Measurements from ENCODE around the gene FDCSP. TPM values are rescaled to one million over a fixed set of nuclear protein-coding genes. Genes with fewer than 3 reads are reported as not detected.
"Not testable (repeated sequence)": the region's sequence is repeated elsewhere in the genome, so short reads cannot be mapped to it uniquely, and the experiment has no call there.

Gene FDCSP
- total RNA-seq, 3 donors from 2014 or later (not counting 1 experiment from before 2014, with no cell fraction given), result not detected

DNA sequence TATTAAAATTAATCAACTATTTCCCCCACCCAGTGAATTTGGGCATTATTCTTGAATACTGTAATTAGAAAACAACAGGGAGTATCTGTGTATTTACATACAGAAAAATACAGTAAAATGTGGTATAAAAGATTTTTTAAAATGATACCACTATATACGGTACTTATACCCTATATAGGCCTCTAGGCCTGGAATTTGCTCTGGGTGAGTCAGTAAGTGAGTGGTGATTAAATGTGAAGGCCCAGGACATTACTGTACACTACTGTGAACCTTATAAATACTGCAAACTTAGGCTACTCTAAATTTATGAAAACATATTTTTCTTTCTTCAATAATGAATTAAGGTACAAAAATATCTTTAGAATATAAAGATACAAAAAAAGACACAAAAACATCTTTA, 10.2 kb downstream of the FDCSP start:
- no peaks in the 10 kb centered on the region for H3K4me1 Mint-ChIP-seq
- Histone ChIP-seq H3K9me3 (ENCODE audit: control insufficient read depth, insufficient read depth, low read length) (no peaks in the 10 kb centered on the region), H3K4me3 (ENCODE audit: low read length) (no peak overlapping the region), H3K4me1 (ENCODE audit: control insufficient read depth, insufficient read depth, low read length) (no peaks in the 10 kb centered on the region), H3K27me3 (ENCODE audit: control insufficient read depth, insufficient read depth, low read length) (no peaks in the 10 kb centered on the region), H3K27ac (ENCODE audit: low read length) (no peak overlapping the region), H3K36me3 (ENCODE audit: control insufficient read depth, insufficient read depth, low read length) (no peaks in the 10 kb centered on the region)
- no peak overlapping the region for H3K4me3 Mint-ChIP-seq
- intact Hi-C loops (cut with micrococcal nuclease), result no loop called here
- no peaks in the 10 kb centered on the region for H3K36me3 Mint-ChIP-seq
- no peaks in the 10 kb centered on the region for H3K27me3 Mint-ChIP-seq (ENCODE audit: low read depth in 2 of 2)
- DNase-seq (no peak), ATAC-seq (no peak)
- no peak overlapping the region for H3K27ac Mint-ChIP-seq
- peaks cover 2 to 6% of the 10 kb centered on the region in 2 donors for H3K9me3 Mint-ChIP-seq
- TF ChIP-seq, protein P1, sequence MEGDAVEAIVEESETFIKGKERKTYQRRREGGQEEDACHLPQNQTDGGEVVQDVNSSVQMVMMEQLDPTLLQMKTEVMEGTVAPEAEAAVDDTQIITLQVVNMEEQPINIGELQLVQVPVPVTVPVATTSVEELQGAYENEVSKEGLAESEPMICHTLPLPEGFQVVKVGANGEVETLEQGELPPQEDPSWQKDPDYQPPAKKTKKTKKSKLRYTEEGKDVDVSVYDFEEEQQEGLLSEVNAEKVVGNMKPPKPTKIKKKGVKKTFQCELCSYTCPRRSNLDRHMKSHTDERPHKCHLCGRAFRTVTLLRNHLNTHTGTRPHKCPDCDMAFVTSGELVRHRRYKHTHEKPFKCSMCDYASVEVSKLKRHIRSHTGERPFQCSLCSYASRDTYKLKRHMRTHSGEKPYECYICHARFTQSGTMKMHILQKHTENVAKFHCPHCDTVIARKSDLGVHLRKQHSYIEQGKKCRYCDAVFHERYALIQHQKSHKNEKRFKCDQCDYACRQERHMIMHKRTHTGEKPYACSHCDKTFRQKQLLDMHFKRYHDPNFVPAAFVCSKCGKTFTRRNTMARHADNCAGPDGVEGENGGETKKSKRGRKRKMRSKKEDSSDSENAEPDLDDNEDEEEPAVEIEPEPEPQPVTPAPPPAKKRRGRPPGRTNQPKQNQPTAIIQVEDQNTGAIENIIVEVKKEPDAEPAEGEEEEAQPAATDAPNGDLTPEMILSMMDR (IDR thresholded peaks at IDR 0.05), result no peak
- no CpG with 5 or more reads among the region's 1 CpG for WGBS (ENCODE audit: insufficient coverage)

DNA sequence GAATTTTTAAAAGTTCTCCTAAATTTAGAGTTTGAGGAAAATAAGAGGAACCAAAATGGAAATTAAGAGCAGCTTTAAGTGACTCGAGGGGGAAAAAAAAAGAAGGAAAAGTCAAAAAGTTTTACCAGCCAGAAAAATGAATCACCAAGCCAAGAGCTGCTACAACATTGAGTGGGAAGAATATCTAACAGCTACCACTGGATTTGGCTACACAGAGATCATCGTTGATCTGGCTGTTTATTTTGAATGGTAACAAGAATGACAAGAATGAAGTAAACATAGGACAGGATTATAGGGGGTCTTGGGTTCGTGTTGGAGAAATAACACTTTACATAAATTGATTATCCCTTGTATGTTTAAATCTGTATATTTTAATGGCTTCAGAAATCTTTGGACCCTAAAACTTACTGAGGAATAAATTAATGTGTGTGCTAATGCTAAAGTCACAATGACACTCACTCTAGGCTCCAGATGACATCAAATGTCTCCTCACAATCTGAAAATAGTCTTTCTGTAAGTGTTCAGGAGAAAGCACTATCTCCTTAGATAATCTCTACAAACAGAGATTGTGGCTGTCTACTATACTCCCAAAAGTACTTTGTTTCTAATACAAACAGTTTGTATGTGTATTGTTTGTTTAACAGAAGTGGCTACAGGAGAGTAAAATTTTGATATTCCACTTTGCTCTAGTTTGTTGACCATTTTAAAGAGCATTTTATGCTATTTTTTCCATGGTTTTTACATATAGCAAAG, 13.4 kb downstream of the FDCSP start:
- H3K27ac ChIP-seq (ENCODE audit: low read length), result no peak overlapping the region
- ATAC-seq (no peak), DNase-seq (no peak)
- H3K4me1 Mint-ChIP-seq, result no peaks in the 10 kb centered on the region
- no peak overlapping the region for H3K27ac Mint-ChIP-seq
- no peaks in the 10 kb centered on the region for H3K27me3 ChIP-seq (ENCODE audit: control insufficient read depth, insufficient read depth, low read length)
- no peak overlapping the region for H3K4me3 ChIP-seq (ENCODE audit: low read length)
- H3K36me3 ChIP-seq (ENCODE audit: control insufficient read depth, insufficient read depth, low read length), result no peaks in the 10 kb centered on the region
- H3K4me1 ChIP-seq (ENCODE audit: control insufficient read depth, insufficient read depth, low read length), result no peaks in the 10 kb centered on the region
- TF ChIP-seq, protein P1 (IDR thresholded peaks at IDR 0.05), result no peak
- 44% methylated on average over 2 of the region's 3 CpGs for WGBS (ENCODE audit: insufficient coverage)
- peaks cover 2 to 6% of the 10 kb centered on the region in 2 donors for H3K9me3 Mint-ChIP-seq
- H3K9me3 ChIP-seq (ENCODE audit: control insufficient read depth, insufficient read depth, low read length), result no peaks in the 10 kb centered on the region
- intact Hi-C loops (cut with micrococcal nuclease), result no loop called here
- H3K36me3 Mint-ChIP-seq, result no peaks in the 10 kb centered on the region
- no peak overlapping the region for H3K4me3 Mint-ChIP-seq
- no peaks in the 10 kb centered on the region for H3K27me3 Mint-ChIP-seq (ENCODE audit: low read depth in 2 of 2)

DNA sequence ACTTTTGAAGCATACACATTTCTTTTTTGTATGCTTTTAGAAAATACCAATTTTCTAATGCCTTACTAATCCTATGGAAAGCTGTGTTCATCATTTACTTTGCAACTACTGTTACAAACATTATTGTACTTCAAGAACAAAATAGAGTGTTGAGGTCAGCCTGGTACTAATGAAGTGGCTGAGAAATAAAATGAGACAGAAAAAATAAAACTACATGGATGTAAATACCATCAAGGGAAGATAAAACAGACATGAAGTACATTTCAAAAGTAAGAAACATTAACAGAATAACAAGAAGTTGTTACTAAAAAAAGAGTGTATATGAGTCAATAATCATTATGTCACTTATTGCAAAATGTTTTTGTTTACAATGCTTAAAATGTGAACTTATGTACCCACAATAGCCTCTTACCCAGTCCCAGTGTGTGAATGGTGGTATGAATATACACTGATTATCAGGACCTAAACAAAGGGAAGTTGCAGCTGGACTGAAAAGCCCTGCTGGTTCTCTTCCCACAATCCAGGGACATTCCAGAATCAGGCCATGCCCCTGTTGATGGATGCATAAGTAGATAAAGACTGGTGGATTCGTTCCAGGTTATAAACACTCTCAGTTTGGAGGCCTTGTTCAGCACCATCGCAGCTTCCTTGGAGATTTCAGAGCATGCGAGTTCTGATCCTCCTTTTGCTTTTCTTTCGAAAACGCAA, 14.1 kb downstream of the FDCSP start:
- Mint-ChIP-seq H3K36me3 (no peaks in the 10 kb centered on the region), H3K4me1 (no peaks in the 10 kb centered on the region), H3K27ac (no peak overlapping the region), H3K9me3 (peaks cover 2 to 6% of the 10 kb centered on the region in 2 donors), H3K4me3 (no peak overlapping the region), H3K27me3 (ENCODE audit: low read depth in 2 of 2) (no peaks in the 10 kb centered on the region)
- no peak for DNase-seq
- Histone ChIP-seq H3K9me3 (ENCODE audit: control insufficient read depth, insufficient read depth, low read length) (no peaks in the 10 kb centered on the region), H3K27ac (ENCODE audit: low read length) (no peak overlapping the region), H3K4me3 (ENCODE audit: low read length) (no peak overlapping the region), H3K4me1 (ENCODE audit: control insufficient read depth, insufficient read depth, low read length) (no peaks in the 10 kb centered on the region), H3K27me3 (ENCODE audit: control insufficient read depth, insufficient read depth, low read length) (no peaks in the 10 kb centered on the region), H3K36me3 (ENCODE audit: control insufficient read depth, insufficient read depth, low read length) (no peaks in the 10 kb centered on the region)
- intact Hi-C loops (cut with micrococcal nuclease), result no loop called here
- ATAC-seq, result no peak
- TF ChIP-seq, protein P1 (IDR thresholded peaks at IDR 0.05), result no peak
- WGBS (ENCODE audit: insufficient coverage), result 79% methylated on average over 3 of the region's 5 CpGs

DNA sequence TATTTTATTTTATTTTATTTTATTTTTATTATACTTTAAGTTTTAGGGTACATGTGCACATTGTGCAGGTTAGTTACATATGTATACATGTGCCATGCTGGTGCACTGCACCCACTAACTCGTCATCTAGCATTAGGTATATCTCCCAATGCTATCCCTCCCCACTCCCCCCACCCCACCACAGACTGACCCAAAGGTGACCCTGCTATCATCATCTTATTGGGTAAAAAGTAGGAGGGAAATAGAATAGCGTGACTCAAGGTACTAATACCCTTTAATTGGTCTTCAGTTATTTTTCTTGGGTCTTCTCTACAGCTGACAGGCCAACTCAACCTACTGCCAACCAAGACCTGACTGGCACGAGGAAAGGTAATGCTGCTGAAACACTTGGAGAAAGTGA, 16.4 kb downstream of the FDCSP start, which contains the start of gene CSN3:
Gene CSN3, plus strand, starts transcription at position 301 of the 400 bp plus-strand sequence. CDS start 2,223 bp downstream, outside the sequence.
- H3K4me3 ChIP-seq (ENCODE audit: low read length); intact Hi-C loops (cut with micrococcal nuclease); H3K27me3 ChIP-seq (ENCODE audit: control insufficient read depth, insufficient read depth, low read length); DNase-seq; ATAC-seq; H3K9me3 ChIP-seq (ENCODE audit: control insufficient read depth, insufficient read depth, low read length); H3K4me1 Mint-ChIP-seq; H3K27ac ChIP-seq (ENCODE audit: low read length); H3K36me3 ChIP-seq (ENCODE audit: control insufficient read depth, insufficient read depth, low read length); H3K36me3 Mint-ChIP-seq; H3K4me3 Mint-ChIP-seq; H3K27me3 Mint-ChIP-seq (ENCODE audit: low read depth in 2 of 2); H3K9me3 Mint-ChIP-seq; H3K27ac Mint-ChIP-seq; H3K4me1 ChIP-seq (ENCODE audit: control insufficient read depth, insufficient read depth, low read length): not testable (repeated sequence)
- 88% methylated on average over 1 of the region's 3 CpGs for WGBS (ENCODE audit: insufficient coverage)
